ENCODE data around the gene GPLD1.

Gene GPLD1

GRCh38 chr6:24486065-24486464, 3.3 kb downstream of the GPLD1 start:
- TF ChIP-seq, protein P1, sequence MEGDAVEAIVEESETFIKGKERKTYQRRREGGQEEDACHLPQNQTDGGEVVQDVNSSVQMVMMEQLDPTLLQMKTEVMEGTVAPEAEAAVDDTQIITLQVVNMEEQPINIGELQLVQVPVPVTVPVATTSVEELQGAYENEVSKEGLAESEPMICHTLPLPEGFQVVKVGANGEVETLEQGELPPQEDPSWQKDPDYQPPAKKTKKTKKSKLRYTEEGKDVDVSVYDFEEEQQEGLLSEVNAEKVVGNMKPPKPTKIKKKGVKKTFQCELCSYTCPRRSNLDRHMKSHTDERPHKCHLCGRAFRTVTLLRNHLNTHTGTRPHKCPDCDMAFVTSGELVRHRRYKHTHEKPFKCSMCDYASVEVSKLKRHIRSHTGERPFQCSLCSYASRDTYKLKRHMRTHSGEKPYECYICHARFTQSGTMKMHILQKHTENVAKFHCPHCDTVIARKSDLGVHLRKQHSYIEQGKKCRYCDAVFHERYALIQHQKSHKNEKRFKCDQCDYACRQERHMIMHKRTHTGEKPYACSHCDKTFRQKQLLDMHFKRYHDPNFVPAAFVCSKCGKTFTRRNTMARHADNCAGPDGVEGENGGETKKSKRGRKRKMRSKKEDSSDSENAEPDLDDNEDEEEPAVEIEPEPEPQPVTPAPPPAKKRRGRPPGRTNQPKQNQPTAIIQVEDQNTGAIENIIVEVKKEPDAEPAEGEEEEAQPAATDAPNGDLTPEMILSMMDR (IDR thresholded peaks at IDR 0.05; ENCODE audit: control insufficient read depth, extremely low read depth, insufficient read depth), result no peak
- no peak overlapping the region for H3K4me3 ChIP-seq (ENCODE audit: low read depth, low read length)
- DNase-seq (ENCODE audit: low read depth), result no peak

GRCh38 chr6:24484657-24485323, 4.6 kb downstream of the GPLD1 start:
- no peak for DNase-seq (ENCODE audit: low read depth)
- no peak overlapping the region for H3K4me3 ChIP-seq (ENCODE audit: low read depth, low read length)
- TF ChIP-seq, protein P1 (IDR thresholded peaks at IDR 0.05; ENCODE audit: control insufficient read depth, extremely low read depth, insufficient read depth), result no peak

- TF ChIP-seq, protein P1 (IDR thresholded peaks at IDR 0.05; ENCODE audit: control insufficient read depth, extremely low read depth, insufficient read depth), result no peak
- no peak overlapping the region for H3K4me3 ChIP-seq (ENCODE audit: low read depth, low read length)
- no peak for DNase-seq (ENCODE audit: low read depth)
Observed at GRCh38 chr6:24481449-24481848, 7.9 kb downstream of the GPLD1 start.

DNA sequence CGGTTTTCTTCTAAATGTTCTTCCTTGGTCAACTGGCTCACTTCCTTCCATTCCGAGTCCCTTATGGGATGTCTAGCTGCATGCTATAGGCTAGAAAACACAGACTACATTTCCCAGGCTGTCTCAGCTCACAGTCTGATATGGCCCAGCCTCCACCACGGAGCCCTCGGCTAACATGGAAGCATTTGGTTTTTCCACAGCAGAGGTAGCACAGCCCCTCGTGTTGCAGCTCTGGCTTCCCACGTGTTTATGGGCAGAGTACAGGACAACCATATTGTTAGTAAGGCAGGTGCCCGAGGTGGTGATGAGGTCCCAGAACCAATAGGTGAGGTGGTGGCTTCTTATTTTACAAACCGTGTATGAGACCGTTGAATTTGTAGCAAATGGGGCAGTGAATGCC, 8.7 kb downstream of the GPLD1 start:
- TF ChIP-seq, protein P1 (IDR thresholded peaks at IDR 0.05; ENCODE audit: control insufficient read depth, extremely low read depth, insufficient read depth), result no peak
- no peak for DNase-seq (ENCODE audit: low read depth)
- H3K4me3 ChIP-seq (ENCODE audit: low read depth, low read length), result no peak overlapping the region

DNA sequence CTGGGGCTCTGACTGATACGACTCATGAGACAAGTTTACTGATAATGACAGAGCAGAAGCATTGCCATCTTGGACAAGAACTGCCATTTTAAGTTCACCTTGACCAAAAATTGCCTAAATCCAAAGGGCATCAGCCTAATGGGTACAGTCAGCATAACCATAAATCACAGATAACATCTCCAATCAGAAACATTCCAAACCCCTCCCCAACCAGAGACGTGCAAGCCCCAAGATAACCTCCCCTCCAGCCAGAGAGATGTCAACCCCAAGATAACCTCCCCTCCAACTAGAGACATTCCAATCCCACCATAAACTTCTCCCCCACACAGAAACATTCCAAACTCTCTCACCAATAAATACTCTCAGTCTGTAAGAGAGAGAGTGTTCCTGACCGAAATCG, 10.5 kb downstream of the GPLD1 start:
- no peak for DNase-seq (ENCODE audit: low read depth)
- no peak overlapping the region for H3K4me3 ChIP-seq (ENCODE audit: low read depth, low read length)
- TF ChIP-seq, protein P1 (IDR thresholded peaks at IDR 0.05; ENCODE audit: control insufficient read depth, extremely low read depth, insufficient read depth), result no peak

DNA sequence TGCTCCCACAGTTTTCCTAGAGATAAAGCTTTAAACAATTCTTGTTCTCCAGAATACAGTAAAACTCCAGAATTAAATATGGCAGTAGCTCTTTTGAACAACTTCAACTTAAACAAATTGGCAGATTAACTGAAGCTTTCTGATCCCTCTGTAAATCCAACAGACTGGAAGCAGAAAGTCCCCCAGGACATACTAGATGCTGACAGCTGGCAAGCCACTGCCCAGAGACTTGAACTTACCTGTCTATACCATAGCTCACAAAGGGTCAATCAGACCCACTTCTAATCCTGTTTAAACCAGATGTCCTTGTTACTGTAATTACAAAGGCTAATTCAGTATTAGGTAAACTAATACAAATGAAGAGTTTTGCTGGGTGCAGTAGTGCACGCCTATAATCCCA, 12.3 kb downstream of the GPLD1 start:
- TF ChIP-seq, protein P1 (IDR thresholded peaks at IDR 0.05; ENCODE audit: control insufficient read depth, extremely low read depth, insufficient read depth), result no peak
- no peak for DNase-seq (ENCODE audit: low read depth)
- H3K4me3 ChIP-seq (ENCODE audit: low read depth, low read length), result no peak overlapping the region

- TF ChIP-seq, protein P1 (IDR thresholded peaks at IDR 0.05; ENCODE audit: control insufficient read depth, extremely low read depth, insufficient read depth), result no peak
- DNase-seq (ENCODE audit: low read depth), result no peak
- H3K4me3 ChIP-seq (ENCODE audit: low read depth, low read length), result no peak overlapping the region
Observed at GRCh38 chr6:24476631-24477030, 12.7 kb downstream of the GPLD1 start.
